Osteocyte (in vitro differentiated cells): ENCODE measurements around the gene PTPRK. TPM values are rescaled to one million over a fixed set of nuclear protein-coding genes. Genes with fewer than 3 reads are reported as not detected.
A peak's percentile ranks its signal among the peaks of the same experiment; 100 is the strongest.

Source experiments
- DNase-seq: peaks from one replicate; pipeline ENCODE4 v3.0.0; 2021; ENCODE audit warnings: mixed read lengths; ENCODE audit not compliant: unreplicated experiment; ENCODE audit errors: extremely low spot score
- H3K27ac Mint-ChIP-seq: one replicate; pipeline ENCODE4 v1.8.0; 2021; ENCODE audit warnings: mild to moderate bottlenecking, mixed read lengths; ENCODE audit not compliant: unreplicated experiment
- H3K27me3 Mint-ChIP-seq: one replicate; pipeline ENCODE4 v1.8.0; 2021; ENCODE audit warnings: mixed read lengths; ENCODE audit not compliant: unreplicated experiment
- H3K36me3 Mint-ChIP-seq: one replicate; pipeline ENCODE4 v1.8.0; 2021; ENCODE audit warnings: mixed read lengths; ENCODE audit not compliant: unreplicated experiment
- H3K4me1 Mint-ChIP-seq: one replicate; pipeline ENCODE4 v1.8.0; 2021; ENCODE audit warnings: mixed read lengths; ENCODE audit not compliant: unreplicated experiment
- H3K4me3 Mint-ChIP-seq: one replicate; pipeline ENCODE4 v1.8.0; 2021; ENCODE audit warnings: mild to moderate bottlenecking, moderate library complexity, mixed read lengths; ENCODE audit not compliant: unreplicated experiment
- H3K9me3 Mint-ChIP-seq: one replicate; pipeline ENCODE4 v1.8.0; 2021; ENCODE audit warnings: mixed read lengths; ENCODE audit not compliant: unreplicated experiment
- CTCF ChIP-seq: fragments of 200-600 bp; sonication (generic); IDR thresholded peaks from 2 replicates; pipeline ENCODE4 v1.5.0; 2021; ENCODE audit warnings: antibody characterized with exemption, mild to moderate bottlenecking, moderate library complexity
- total RNA-seq: library from RNA; stranded (reverse); gene quantifications from 2 replicates; pipeline ENCODE4 v1.2.1, GENCODE V29; 2021

PTPRK gene
- total RNA-seq, 1 donor from 2014 or later, result 130 TPM

- no peak for DNase-seq
- Mint-ChIP-seq H3K27ac (no peak overlapping the region), H3K4me3 (no peak overlapping the region), H3K27me3 (no peaks in the 10 kb centered on the region), H3K4me1 (peaks cover 18% of the 10 kb centered on the region), H3K36me3 (peaks cover 18% of the 10 kb centered on the region), H3K9me3 (no peaks in the 10 kb centered on the region)
- TF ChIP-seq CTCF, result no peak
Measured at GRCh38 chr6:128266946-128267345, 253.5 kb downstream of the PTPRK start.

GRCh38 chr6:128265706-128266105 lies 254.7 kb downstream of the PTPRK start:
- Mint-ChIP-seq H3K4me1 (peaks cover 21% of the 10 kb centered on the region), H3K9me3 (no peaks in the 10 kb centered on the region), H3K4me3 (no peak overlapping the region), H3K36me3 (peaks cover 18% of the 10 kb centered on the region), H3K27me3 (no peaks in the 10 kb centered on the region), H3K27ac (no peak overlapping the region)
- TF ChIP-seq CTCF, result no peak
- no peak for DNase-seq

GRCh38 chr6:128259730-128260685 lies 260.4 kb downstream of the PTPRK start:
- TF ChIP-seq CTCF, result no peak
- peaks cover 34% of the 10 kb centered on the region for H3K4me1 Mint-ChIP-seq
- H3K27ac Mint-ChIP-seq, result peak overlapping the region; percentile 77
- peak overlapping the region; percentile 15 for H3K4me3 Mint-ChIP-seq
- H3K36me3 Mint-ChIP-seq, result peaks cover 11% of the 10 kb centered on the region
- no peak for DNase-seq
- no peaks in the 10 kb centered on the region for H3K27me3 Mint-ChIP-seq
- H3K9me3 Mint-ChIP-seq, result no peaks in the 10 kb centered on the region

GRCh38 chr6:128259029-128259724 lies 261.2 kb downstream of the PTPRK start:
- DNase-seq, result no peak
- no peaks in the 10 kb centered on the region for H3K9me3 Mint-ChIP-seq
- H3K36me3 Mint-ChIP-seq, result peaks cover 8% of the 10 kb centered on the region
- no peaks in the 10 kb centered on the region for H3K27me3 Mint-ChIP-seq
- H3K4me1 Mint-ChIP-seq, result peaks cover 34% of the 10 kb centered on the region
- TF ChIP-seq CTCF, result no peak
- peak overlapping the region; percentile 15 for H3K4me3 Mint-ChIP-seq
- peak overlapping the region; percentile 77 for H3K27ac Mint-ChIP-seq

- H3K27ac Mint-ChIP-seq, result no peak overlapping the region
- H3K9me3 Mint-ChIP-seq, result no peaks in the 10 kb centered on the region
- H3K4me3 Mint-ChIP-seq, result no peak overlapping the region
- no peaks in the 10 kb centered on the region for H3K36me3 Mint-ChIP-seq
- peaks cover 54% of the 10 kb centered on the region for H3K4me1 Mint-ChIP-seq
- no peak for TF ChIP-seq CTCF
- no peak for DNase-seq
- no peaks in the 10 kb centered on the region for H3K27me3 Mint-ChIP-seq
Measured at GRCh38 chr6:128256095-128256494, 264.3 kb downstream of the PTPRK start.
